Measurements from ENCODE around the gene PTPRO.

The PTPRO gene

DNA sequence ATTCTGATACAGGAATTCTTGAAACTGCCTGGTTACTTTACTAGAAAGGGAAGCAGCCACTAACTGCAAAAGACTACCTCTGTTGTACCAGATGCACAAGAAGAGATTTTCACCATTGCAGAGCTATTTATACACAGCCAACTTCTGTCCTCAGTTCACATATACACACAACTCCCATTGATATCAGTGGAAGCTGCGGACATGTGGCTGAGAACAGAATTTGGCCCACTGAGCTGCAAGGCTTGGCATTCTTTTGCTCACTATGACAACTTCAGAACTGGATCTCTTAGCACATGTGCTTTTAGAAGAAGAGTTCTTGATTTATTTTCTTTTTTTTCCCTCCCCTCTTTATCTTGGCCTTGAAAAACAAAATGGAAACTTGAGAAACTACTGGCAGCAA lies 28.3 kb downstream of the PTPRO start:
- no peak for DNase-seq (ENCODE audit: low spot score)

DNA sequence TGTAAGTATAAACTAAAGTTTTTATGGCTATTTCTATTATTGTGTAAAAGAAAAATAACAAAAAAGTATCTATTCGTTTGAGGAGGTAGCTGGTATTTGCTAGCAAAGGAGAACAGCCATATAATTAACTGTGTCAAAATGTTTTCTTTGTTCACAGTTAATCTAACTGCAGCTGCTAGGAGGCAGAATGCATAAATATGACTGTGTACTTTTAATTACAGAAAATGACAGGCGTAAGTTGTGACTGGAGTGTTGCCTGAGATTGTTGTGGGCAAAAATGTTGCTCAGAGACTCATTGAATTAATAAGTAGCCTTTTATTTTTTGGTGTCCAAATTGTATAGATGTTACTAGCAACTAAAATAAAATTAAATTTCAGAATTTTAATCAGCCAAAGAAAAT lies 33.5 kb downstream of the PTPRO start:
- no peak for DNase-seq (ENCODE audit: low spot score)

DNA sequence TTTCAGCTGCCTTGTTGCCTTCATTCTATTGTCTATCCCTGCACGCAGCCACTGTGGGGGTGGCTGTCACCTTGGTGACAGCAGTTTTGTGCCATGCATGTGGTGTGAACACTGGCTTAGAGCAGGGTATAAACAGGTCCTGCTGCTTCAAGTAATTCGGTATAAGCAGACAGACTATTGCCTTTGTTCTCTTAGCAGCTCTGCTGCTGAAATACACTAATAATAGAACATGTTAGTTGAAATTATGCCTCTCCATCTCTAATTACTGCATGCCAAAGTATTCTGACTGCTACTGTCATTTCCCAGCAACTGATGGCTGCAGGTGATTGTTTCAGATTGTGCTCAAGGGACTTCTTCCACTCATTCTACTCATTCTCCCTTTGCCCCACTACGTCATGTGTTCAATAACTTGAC lies 34.6 kb downstream of the PTPRO start:
- no peak for DNase-seq (ENCODE audit: low spot score)

DNA sequence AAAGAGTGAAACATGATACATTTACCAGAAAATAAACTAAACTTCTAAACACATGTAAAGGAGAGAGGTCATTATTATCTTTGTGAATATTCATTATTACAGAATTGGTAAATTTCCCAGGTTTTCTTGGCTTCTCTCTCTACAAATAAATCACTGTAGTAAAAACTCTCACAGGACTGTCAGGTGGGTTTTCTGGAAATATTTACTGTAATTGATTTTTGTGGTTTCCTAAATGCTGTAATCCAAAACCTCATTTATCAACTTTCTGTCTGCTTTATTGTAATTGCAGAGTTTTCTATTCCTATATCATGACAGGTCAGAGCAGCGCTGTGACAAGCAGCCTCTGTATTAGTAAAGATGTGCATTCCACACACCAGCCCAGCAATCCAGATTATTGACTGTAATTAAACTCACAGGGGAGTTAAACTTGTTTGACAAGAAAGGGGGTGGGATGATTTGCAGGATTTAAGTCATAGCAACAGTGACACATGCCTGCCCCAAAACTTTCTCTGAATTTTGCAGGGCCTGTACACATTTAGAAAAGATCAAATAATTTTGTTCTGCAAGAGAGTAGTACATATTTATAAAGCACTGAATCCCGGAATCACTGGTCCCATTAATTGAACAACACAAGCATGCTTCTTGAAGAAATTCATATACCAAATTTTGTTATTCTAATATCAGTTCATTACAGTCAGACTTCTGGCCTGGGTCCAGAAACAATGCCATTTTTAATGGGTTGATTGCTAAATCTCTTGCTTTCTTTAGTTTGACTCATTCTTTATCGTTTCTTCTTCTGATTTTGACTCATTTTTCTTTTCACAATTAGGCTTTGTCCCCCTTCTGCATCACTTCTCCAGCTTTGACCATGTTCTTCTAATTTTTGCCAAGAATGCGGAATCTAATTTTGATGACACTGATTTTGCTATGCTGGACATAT lies 42.2 kb downstream of the PTPRO start:
- no peak for DNase-seq (ENCODE audit: low spot score)

DNA sequence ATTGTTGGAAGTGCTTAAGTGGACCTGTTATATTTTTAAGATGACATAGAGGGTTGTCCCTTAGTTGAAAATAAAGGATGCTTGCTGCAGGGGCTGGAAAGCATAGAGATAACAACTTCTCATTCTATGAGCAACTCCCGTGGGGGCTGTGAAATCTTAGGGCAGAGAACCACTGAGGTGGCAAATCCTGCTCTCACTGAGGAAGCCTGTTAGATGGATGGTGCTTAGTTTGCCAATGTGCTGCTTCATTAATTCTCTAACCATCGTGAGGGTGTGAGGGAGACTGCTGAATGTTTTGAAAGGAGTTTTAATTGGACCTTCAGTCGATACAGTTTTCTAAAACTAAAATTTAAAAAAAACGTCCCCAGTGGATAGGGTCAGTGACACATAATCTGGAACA lies 46.5 kb downstream of the PTPRO start:
- DNase-seq (ENCODE audit: low spot score), result no peak

DNA sequence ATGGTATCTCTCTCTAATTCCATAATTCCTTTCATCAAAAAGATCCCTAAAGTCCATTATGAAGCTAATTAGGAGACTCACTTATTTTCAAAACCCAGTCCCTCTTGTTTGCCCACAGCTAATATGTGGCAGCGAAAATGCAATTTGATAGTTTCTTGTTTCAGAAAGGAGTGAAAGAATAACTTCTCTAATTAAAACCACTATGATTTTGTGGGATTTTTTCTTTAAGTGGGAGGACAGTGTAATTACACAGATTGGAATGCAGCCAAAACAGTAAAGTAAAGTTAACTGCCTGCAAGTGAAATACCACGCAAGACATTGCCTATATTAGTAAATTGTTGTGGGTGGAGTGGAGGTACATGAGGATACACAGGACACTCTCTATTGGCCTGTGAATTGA lies 50.0 kb downstream of the PTPRO start:
- DNase-seq (ENCODE audit: low spot score), result no peak

DNA sequence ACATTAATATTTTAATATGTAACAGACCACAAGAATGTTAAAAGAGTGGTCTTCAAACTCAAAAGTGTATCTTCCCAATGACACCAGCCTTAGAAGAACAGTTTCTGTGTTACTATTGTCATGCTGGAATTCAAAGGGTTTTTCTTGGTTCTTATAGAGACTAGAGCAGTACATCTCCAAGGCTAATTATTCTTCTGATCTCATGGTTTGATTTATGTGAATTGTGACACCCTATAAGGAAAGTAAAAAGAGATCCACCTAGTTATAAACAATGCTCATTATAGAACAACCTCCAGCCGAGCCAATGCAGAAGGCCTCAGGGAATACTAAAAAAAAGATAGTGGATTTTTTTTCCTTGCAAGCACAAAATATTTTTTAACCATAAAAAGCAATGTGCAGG lies 65.5 kb downstream of the PTPRO start:
- DNase-seq (ENCODE audit: low spot score), result no peak

DNA sequence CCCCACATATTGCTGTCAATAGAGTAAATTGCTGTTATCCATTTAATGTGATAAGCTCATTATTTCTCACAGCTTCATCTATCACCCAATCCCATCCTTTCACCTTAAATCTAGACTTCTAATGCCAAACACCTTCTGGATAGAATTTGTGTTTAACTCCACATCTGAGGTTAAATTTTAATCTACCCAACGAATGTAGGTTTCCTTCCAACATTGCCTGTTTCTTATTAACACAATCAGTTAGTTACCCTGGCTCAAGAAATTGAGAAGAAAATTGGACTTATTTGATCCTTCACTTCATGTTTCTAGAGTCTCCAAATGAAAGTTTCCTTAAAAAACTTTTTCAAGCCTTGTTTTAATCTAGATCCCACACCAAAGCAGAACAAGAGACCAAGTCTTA lies 67.3 kb downstream of the PTPRO start:
- DNase-seq (ENCODE audit: low spot score), result no peak

DNA sequence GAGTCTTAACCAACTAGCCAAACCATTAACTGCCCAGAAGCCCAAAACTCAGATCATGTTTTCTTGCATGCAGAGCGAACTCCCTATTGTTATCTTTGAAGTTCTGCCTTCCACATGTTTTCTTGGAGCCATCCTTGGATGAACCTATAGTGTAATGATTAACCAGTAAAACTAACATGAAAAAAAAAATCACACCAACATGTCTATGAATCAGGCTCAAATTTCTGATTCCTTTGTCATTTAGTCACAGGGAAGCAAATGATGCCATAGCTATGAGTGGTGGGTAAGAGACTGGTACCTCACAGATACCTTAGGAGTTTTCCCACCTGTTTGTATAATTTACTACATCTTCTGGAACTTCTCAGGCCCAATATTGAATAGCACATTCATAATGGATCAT lies 70.7 kb downstream of the PTPRO start:
- DNase-seq (ENCODE audit: low spot score), result no peak

DNA sequence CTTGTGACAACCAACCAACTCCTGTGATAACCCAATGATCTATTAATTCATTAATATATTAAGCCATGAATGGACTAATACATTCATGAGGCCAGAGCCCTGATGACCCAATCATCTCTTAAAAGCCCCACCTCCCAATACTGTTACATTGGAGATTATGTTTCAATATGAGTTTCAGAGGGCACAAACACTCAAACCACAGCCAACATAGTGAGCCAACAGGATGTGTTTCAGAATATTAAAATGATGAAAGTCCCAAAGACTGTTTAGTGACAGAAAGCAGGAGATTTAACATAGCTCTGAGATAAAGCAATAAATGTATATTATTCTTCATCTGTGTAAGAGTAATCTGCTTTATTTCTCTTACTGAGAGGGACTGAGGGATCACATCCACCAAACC lies 71.7 kb downstream of the PTPRO start:
- no peak for DNase-seq (ENCODE audit: low spot score)

DNA sequence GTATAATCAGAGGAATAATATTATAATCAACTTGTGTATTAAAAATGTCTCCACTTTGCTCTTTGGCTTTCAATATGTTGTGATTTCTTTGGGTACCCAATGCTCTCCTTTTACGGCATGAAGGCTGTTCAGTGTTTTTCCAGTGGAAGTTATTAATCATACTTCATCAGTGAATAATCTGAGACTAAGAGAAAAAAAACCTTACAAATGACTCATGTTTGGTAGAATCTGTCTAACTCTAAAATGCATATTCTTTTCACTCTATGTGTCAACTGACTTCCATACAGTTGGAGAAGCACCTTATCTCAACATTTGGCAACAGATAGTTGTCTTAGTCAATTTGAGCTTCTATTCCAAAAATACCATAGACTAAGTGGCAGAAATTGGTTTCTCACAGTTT lies 82.2 kb downstream of the PTPRO start:
- DNase-seq (ENCODE audit: low spot score), result no peak

DNA sequence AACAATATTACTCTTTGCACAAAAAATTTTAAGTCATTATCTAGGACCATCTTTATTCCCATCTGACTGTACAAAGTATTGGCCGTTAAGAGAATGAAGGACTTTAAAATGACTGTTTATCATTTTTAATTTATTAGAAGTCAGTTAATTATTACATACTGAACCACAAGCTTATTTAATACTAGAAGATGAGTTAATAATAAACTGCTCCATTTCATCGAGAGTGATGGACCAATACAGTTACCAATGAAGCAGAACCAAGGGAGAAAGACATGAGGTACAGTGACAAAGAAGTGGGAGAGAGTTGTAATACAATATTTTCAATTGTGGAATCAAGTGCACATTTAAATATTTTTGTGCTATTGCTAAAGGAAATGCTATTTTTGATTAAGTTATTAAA lies 83.3 kb downstream of the PTPRO start:
- no peak for DNase-seq (ENCODE audit: low spot score)

DNA sequence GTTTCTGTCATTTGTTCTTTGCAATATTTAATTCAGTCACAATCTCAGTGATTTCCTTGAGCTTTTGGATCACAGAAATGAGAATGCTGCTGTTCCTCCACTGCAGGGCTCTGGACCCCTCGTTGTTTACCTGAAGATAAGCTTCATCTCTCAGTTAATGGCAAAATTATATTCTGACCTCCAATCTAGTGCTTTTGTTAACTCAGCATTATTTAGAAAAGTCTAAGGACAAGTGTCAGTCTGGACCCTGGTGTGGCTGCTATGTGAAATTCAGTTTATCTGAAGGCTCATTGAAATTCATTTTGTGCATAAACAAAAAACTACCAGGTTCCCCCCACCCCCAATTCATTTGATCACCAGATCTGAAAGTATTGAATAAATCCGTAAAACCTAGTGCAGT lies 84.7 kb downstream of the PTPRO start:
- no peak for DNase-seq (ENCODE audit: low spot score)

DNA sequence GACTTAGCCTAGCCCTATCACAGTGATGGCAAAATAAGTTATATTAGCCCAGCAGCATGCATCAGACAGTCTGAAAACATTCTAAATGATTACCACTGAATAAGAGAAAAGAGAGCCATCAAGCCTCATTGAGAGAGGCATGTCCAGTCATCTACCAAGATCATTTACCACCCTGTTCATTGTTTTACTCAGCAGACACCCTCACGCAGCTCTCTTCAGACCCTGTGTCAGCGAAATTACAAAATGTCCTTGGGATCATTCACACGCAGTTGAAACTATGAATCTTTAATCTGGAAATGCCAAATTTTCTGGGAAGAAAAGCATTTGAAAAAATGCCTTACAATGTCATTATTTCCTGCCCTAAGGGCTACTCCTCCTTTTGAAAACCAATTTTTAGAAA lies 89.5 kb downstream of the PTPRO start:
- DNase-seq (ENCODE audit: low spot score), result no peak

DNA sequence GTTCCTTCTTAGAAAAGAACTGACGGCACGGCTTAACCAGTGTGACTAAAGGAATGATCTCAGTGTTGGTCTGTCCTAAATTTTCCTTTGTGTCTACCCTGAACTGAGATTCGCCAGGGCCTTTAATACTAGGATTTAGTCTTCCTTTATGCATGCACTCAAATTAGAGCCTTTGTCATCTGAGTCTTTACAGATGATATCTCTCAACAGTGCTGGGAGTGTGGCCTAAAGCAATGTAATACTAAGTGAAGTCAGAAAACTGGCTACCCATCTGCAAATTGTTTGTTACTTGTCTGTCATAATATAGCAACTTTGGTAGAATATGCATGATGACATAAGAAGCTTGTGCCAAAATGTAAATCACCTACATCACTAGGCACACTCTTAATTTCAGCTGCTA lies 95.4 kb downstream of the PTPRO start:
- no peak for DNase-seq (ENCODE audit: low spot score)

DNA sequence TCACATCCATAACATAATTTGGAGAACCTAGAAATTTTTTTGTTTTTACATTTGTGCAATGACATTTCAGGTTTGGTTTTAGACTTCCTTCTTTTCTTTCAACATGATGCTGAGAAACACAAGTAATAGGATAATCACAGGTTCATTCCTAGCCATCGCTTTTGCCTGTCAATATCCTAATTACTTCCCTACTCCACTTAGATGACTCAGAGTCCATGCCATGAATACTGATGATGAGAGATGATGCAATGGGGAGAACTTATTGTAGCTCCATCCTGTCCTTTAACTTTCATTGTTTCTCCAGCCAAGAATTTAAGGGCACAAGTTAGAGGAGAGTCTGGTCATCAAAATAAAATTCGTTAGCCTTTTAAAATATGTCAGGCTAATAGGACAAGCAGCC lies 101.3 kb downstream of the PTPRO start:
- peak; percentile 5 for DNase-seq (ENCODE audit: low spot score)

DNA sequence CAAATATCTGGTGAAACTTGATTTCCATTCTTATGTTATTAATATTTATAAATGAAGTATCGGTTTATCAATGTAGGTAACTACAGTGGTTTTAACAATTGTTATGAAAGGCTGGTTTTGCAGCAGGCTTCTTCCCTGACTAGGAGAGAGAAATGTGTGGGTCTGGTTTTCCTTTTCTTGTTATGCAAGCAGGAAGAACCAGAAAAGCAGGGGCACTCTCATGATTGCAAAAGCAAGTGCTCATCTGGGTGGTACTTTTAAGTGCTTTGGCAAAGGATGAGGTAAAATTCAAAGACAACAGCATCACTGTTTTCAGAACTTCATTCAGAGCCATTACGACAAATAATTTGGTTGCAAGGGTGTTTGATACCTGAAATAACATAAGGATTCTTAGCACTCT lies 105.6 kb downstream of the PTPRO start:
- DNase-seq (ENCODE audit: low spot score), result no peak

DNA sequence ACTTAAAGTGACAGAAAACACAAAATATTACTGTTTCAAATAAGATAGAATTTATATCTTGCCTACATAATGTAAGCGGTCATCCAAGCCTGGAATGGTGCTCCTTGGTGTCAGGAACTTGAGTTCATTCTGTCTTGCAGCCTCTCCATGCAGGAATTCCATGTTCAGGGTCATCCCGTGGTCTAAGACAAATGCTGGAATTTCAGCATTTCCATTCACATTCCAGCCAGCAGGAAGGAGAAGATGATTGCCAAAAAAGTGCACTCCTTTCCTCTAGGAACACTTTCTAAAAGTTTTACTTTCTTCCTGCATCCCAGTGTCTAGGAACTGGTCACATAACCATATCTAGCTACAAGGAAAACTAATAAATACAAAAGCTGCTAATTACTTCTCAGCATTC lies 106.3 kb downstream of the PTPRO start:
- DNase-seq (ENCODE audit: low spot score), result no peak

DNA sequence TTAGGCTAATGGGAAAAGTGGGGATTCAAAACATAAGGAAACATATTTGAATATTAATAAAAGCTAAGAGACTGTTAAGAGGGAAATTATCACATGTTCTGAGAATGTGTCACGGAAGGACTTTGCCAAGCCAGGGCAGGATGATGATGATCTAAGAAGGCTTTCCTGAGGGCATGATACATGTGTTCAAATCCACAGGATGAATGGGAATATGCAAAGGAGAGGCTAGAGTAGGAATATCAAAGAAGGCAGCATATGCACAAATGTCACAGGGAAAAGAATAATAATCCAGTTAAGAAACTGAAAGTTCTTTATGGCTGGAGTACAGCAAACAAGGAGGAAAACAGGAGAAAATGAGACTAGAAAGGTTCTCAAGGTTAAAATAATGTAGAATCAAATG lies 107.0 kb downstream of the PTPRO start:
- DNase-seq (ENCODE audit: low spot score), result no peak

DNA sequence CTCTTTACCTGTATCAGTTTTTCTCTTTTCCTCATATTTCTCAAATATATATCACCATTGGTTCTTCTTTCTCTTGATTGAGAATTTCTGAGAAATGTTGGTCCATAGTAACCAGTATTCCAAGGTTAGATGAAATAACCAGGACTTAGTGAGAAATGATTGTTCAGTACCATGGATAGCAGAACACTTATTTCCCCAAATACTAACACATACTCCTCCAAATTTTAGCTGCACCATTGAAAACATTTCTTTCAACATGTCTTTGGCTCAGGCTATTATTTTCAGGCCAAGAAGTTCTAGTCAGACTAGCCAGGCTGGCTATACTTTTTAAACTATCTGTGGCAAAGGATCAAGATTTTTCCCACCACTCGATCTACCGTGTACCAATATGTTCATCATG lies 113.3 kb downstream of the PTPRO start:
- DNase-seq (ENCODE audit: low spot score), result peak; percentile 13

DNA sequence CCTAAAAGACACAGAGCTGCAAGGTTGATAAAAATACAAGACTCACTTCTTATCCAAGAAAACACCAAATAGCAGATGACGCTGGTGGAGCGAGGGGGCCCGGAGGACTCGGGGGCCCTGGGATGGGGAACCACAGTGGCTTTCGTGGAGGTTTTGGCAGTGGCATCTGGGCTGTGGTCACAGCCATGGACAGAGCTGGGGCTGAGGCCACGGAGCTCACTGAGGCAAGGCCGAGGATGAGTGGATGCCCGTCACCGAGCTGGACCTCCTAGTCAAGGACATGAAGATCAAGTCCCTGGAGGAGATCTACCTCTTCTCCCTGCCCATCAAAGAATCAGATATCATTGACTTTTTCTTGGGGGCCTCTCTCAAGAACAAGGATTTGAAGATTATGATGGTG lies 117.2 kb downstream of the PTPRO start:
- DNase-seq (ENCODE audit: low spot score), result no peak

DNA sequence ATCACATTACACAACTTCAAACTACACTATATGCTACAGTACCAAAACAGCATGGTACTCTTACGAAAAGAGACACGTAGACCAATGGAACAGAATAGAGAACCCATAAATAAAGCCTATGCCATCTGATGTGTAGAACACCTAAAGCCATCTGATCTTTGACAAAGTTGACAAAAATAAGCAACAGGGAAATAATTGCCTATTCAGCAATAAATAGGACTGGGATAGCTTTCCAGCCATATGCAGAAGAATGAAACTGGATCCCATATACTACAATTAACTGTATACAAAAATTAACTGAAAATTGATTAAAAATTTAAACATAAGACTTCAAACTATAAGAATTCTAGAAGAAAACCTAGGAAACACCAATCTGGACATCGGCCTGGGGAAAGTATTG lies 120.7 kb downstream of the PTPRO start:
- no peak for DNase-seq (ENCODE audit: low spot score)

DNA sequence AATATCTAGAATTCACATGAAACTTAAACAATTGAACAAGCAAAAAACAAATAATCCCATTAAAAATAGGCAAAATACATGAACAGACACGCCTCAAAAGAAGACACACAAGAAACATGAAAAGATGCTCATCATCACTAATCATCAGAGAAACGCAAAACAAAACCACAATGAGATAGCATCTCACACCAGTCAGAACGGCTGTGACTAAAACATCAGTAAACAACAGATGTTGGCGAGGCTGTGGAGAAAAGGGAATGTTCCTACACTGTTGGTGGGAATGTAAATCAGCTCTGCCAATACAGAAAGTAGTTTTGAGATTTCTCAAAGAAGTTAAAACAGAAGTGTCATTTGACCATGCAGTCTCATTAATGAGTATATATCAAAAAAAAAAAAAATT lies 121.3 kb downstream of the PTPRO start:
- DNase-seq (ENCODE audit: low spot score), result no peak

DNA sequence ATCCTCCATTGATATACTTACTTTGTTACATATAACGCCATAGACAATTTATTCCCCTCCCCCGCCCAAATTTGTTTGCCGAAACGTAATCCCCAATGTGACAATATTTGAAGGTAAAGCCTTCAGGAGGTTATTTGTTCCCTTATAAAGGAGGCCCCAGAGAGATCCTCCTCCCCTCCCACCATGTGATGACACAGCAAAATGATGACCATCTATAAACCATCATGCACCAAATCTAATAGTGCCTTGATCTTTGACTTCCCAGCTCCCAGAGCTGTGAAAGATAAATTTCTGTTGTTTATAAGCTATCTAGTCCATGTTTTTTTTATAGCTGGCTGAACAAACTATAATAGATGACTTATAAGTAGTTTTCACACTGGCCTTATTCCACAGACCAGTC lies 122.2 kb downstream of the PTPRO start:
- DNase-seq (ENCODE audit: low spot score), result no peak
